K562 (cell line): ENCODE results near the gene DCLK2. TPM values are rescaled to one million over a fixed set of nuclear protein-coding genes. Genes with fewer than 3 reads are reported as not detected.

Experiments used
- CBX3 ChIP-seq, 2 experiments: IDR thresholded peaks; 1 replicate in 1 of 2; 2 replicates in 1 of 2; pipeline ENCODE4 v1.6.1; 2012; ENCODE audit warnings: inconsistent platforms in 2 of 2, low read length in 2 of 2, borderline replicate concordance in 1 of 2, control low read depth in 1 of 2
- DPF2 ChIP-seq: fragments of 450-650 bp; IDR thresholded peaks from 2 replicates; pipeline ENCODE4 v1.6.1; 2016
- HOXB6 ChIP-seq: fragments of 250-450 bp; sonication (Bioruptor Pico); IDR thresholded peaks from 2 replicates; pipeline ENCODE4 v1.5.1; 2022; ENCODE audit warnings: mild to moderate bottlenecking, borderline replicate concordance
- JUNB ChIP-seq: fragments of 450-650 bp; formaldehyde crosslinking; conservative IDR thresholded peaks from 2 replicates; pipeline ENCODE4 v1.4.0; 2020; ENCODE audit warnings: mild to moderate bottlenecking
- LEF1 ChIP-seq: fragments of 450-650 bp; IDR thresholded peaks from 2 replicates; pipeline ENCODE4 v1.6.1; 2016; ENCODE audit warnings: mild to moderate bottlenecking
- MAZ ChIP-seq, 2 experiments: fragments of 450-650 bp in 1 of 2; sonication (generic) in 1 of 2; formaldehyde crosslinking; IDR thresholded peaks in 1 of 2; conservative IDR thresholded peaks in 1 of 2; 2 replicates each; pipeline versions ENCODE4 v1.4.0 to v1.5.0; 2020; ENCODE audit warnings: mild to moderate bottlenecking in 1 of 2, missing genetic modification reagents in 1 of 2
- MEIS2 ChIP-seq: fragments of 450-650 bp; IDR thresholded peaks from 2 replicates; pipeline ENCODE4 v1.6.1; 2014; ENCODE audit warnings: mild to moderate bottlenecking; ENCODE audit not compliant: partially characterized antibody
- SMAD4 ChIP-seq: fragments of 250-450 bp; sonication (Bioruptor Pico); conservative IDR thresholded peaks from 2 replicates; pipeline ENCODE4 v1.8.0; 2021; ENCODE audit warnings: inconsistent platforms, mild to moderate bottlenecking, moderate library complexity
- STAT5B ChIP-seq: fragments of 250-450 bp; sonication (Bioruptor Pico); IDR thresholded peaks from 2 replicates; pipeline ENCODE4 v1.8.0; 2021; ENCODE audit warnings: mild to moderate bottlenecking, inconsistent platforms
- TBP ChIP-seq: optimal IDR thresholded peaks from 2 replicates; pipeline ENCODE3; 2011; ENCODE audit warnings: low read depth, low read length, improper control_type of control experiment
- ZNF717 ChIP-seq: fragments of 250-450 bp; sonication (Bioruptor Pico); IDR thresholded peaks from 2 replicates; pipeline ENCODE4 v1.5.0; 2021
- polyA plus RNA-seq, 8 experiments: library from polyadenylated mRNA; depleted of rRNA in 4 of 8; stranded (reverse) in 5 of 8; unstranded in 3 of 8; fragments of >200 nt; fragmentation: Nextera tagmentation in 2 of 8; fragmentation: Illumina TruSeq in 1 of 8; extraction: Ambion mirVana in 2 of 8; extraction: Trizol in 1 of 8; gene quantifications; 2 replicates each; pipeline versions ENCODE4 v1.2.1 to v1.2.3, GENCODE V29; 2011 to 2014; ENCODE audit warnings: inconsistent platforms in 1 of 8, missing spikeins in 1 of 8
- total RNA-seq, 7 experiments: library from RNA; depleted of rRNA in 6 of 7; stranded (reverse); fragments of >200 nt in 6 of 7; fragmentation: Illumina TruSeq in 2 of 7; extraction: Trizol in 2 of 7; gene quantifications; 2 replicates each; pipeline versions ENCODE4 v1.2.1 to v1.2.3, GENCODE V29; 2011 to 2021; ENCODE audit warnings: low replicate concordance in 1 of 7
- TF ChIP-seq, protein P1 (sequence below): sonication (generic); IDR thresholded peaks from 2 replicates; pipeline ENCODE4 v1.6.1; 2016
- TF ChIP-seq, protein P2 (sequence below), 2 experiments: IDR thresholded peaks; 2 replicates each; pipeline ENCODE4 v1.6.1; 2012; ENCODE audit warnings: improper control_type of control experiment in 2 of 2, low read depth in 2 of 2, low read length in 2 of 2, borderline replicate concordance in 1 of 2
- TF ChIP-seq, protein P3 (sequence below): sonication (generic); formaldehyde crosslinking; IDR thresholded peaks from 2 replicates; pipeline ENCODE4 v1.9.0; 2022; ENCODE audit warnings: mild to moderate bottlenecking, missing genetic modification reagents
- TF ChIP-seq, protein P4 (sequence below): fragments of 200-800 bp; sonication (Bioruptor generic); IDR thresholded peaks from 2 replicates; pipeline ENCODE4 v1.6.1; 2016; ENCODE audit warnings: missing genetic modification characterization, missing compliant biosample characterization
- TF ChIP-seq, protein P5 (sequence below): sonication (generic); formaldehyde crosslinking; IDR thresholded peaks from 2 replicates; pipeline ENCODE4 v1.5.0; 2020; ENCODE audit warnings: missing genetic modification reagents
- TF ChIP-seq, protein P6 (sequence below): fragments of 450-650 bp; formaldehyde crosslinking; IDR thresholded peaks from 2 replicates; pipeline ENCODE4 v1.4.0; 2022; ENCODE audit warnings: mild to moderate bottlenecking, moderate library complexity

DCLK2 gene
- total and polyA plus RNA-seq, 9 of the 15 experiments (the other 6 are each of a cell fraction or from before 2014, with no cell fraction given): not detected

DNA sequence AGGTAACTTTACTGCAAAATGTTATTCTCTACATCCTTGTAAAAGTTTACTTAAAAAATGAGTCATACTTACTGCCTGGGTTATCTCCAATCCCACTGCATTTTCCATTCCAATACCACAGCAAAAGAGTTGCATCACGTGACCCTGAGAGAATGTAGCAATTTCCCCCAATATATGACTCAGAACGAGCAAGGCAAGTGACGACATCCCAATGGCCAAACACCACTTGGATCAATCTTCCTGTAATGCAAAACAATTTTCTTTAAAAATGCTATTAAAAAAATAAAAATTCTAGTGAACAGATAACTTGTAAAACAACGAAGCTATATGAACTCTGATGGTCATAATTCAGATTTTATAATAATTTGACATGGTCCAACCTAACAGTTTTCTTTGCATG lies 224.3 kb downstream of the DCLK2 start (continued):
- TF ChIP-seq, protein P1, sequence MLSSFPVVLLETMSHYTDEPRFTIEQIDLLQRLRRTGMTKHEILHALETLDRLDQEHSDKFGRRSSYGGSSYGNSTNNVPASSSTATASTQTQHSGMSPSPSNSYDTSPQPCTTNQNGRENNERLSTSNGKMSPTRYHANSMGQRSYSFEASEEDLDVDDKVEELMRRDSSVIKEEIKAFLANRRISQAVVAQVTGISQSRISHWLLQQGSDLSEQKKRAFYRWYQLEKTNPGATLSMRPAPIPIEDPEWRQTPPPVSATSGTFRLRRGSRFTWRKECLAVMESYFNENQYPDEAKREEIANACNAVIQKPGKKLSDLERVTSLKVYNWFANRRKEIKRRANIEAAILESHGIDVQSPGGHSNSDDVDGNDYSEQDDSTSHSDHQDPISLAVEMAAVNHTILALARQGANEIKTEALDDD: no peak
- TF ChIP-seq, protein P2, sequence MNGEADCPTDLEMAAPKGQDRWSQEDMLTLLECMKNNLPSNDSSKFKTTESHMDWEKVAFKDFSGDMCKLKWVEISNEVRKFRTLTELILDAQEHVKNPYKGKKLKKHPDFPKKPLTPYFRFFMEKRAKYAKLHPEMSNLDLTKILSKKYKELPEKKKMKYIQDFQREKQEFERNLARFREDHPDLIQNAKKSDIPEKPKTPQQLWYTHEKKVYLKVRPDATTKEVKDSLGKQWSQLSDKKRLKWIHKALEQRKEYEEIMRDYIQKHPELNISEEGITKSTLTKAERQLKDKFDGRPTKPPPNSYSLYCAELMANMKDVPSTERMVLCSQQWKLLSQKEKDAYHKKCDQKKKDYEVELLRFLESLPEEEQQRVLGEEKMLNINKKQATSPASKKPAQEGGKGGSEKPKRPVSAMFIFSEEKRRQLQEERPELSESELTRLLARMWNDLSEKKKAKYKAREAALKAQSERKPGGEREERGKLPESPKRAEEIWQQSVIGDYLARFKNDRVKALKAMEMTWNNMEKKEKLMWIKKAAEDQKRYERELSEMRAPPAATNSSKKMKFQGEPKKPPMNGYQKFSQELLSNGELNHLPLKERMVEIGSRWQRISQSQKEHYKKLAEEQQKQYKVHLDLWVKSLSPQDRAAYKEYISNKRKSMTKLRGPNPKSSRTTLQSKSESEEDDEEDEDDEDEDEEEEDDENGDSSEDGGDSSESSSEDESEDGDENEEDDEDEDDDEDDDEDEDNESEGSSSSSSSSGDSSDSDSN (IDR thresholded peaks at IDR 0.05; ENCODE audit: borderline replicate concordance in 1 of 2, low read depth in 2 of 2, low read length in 2 of 2): no peak
- TF ChIP-seq SMAD4 (CRISPR knock-in tag) (peak; percentile 59; the same call in 1 of the 2 replicates), TBP (no peak), MAZ (CRISPR knock-in tag; conservative IDR thresholded peaks at IDR 0.05 in 1 of 2, IDR thresholded peaks at IDR 0.05 in 1 of 2) (no peak), HOXB6 (CRISPR knock-in tag) (no peak), STAT5B (no peak), LEF1 (peak; percentile 65; the same call in 1 of the 2 replicates), ZNF717 (no peak), JUNB (CRISPR knock-in tag) (peak; percentile 54), CBX3 (IDR thresholded peaks at IDR 0.05; ENCODE audit: borderline replicate concordance in 1 of 2, low read length in 2 of 2) (peak in 1 of 2 experiments; percentile 79; a peak in 1 of 3 replicates), DPF2 (peak; percentile 86), MEIS2 (no peak)
- TF ChIP-seq, protein P3, sequence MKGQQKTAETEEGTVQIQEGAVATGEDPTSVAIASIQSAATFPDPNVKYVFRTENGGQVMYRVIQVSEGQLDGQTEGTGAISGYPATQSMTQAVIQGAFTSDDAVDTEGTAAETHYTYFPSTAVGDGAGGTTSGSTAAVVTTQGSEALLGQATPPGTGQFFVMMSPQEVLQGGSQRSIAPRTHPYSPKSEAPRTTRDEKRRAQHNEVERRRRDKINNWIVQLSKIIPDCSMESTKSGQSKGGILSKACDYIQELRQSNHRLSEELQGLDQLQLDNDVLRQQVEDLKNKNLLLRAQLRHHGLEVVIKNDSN (CRISPR knock-in tag): peak; percentile 93
- TF ChIP-seq, protein P4, sequence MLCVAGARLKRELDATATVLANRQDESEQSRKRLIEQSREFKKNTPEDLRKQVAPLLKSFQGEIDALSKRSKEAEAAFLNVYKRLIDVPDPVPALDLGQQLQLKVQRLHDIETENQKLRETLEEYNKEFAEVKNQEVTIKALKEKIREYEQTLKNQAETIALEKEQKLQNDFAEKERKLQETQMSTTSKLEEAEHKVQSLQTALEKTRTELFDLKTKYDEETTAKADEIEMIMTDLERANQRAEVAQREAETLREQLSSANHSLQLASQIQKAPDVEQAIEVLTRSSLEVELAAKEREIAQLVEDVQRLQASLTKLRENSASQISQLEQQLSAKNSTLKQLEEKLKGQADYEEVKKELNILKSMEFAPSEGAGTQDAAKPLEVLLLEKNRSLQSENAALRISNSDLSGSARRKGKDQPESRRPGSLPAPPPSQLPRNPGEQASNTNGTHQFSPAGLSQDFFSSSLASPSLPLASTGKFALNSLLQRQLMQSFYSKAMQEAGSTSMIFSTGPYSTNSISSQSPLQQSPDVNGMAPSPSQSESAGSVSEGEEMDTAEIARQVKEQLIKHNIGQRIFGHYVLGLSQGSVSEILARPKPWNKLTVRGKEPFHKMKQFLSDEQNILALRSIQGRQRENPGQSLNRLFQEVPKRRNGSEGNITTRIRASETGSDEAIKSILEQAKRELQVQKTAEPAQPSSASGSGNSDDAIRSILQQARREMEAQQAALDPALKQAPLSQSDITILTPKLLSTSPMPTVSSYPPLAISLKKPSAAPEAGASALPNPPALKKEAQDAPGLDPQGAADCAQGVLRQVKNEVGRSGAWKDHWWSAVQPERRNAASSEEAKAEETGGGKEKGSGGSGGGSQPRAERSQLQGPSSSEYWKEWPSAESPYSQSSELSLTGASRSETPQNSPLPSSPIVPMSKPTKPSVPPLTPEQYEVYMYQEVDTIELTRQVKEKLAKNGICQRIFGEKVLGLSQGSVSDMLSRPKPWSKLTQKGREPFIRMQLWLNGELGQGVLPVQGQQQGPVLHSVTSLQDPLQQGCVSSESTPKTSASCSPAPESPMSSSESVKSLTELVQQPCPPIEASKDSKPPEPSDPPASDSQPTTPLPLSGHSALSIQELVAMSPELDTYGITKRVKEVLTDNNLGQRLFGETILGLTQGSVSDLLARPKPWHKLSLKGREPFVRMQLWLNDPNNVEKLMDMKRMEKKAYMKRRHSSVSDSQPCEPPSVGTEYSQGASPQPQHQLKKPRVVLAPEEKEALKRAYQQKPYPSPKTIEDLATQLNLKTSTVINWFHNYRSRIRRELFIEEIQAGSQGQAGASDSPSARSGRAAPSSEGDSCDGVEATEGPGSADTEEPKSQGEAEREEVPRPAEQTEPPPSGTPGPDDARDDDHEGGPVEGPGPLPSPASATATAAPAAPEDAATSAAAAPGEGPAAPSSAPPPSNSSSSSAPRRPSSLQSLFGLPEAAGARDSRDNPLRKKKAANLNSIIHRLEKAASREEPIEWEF (CRISPR knock-in tag): no peak
- TF ChIP-seq, protein P5, sequence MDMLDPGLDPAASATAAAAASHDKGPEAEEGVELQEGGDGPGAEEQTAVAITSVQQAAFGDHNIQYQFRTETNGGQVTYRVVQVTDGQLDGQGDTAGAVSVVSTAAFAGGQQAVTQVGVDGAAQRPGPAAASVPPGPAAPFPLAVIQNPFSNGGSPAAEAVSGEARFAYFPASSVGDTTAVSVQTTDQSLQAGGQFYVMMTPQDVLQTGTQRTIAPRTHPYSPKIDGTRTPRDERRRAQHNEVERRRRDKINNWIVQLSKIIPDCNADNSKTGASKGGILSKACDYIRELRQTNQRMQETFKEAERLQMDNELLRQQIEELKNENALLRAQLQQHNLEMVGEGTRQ (CRISPR knock-in tag): peak; percentile 95
- TF ChIP-seq, protein P6, sequence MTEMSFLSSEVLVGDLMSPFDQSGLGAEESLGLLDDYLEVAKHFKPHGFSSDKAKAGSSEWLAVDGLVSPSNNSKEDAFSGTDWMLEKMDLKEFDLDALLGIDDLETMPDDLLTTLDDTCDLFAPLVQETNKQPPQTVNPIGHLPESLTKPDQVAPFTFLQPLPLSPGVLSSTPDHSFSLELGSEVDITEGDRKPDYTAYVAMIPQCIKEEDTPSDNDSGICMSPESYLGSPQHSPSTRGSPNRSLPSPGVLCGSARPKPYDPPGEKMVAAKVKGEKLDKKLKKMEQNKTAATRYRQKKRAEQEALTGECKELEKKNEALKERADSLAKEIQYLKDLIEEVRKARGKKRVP (CRISPR knock-in tag): 0 out of 2 replicates have a peak, but pooled peaks have one; percentile 17
